Calu3 (cell line): Measurements from ENCODE around the gene GPX7. TPM values are rescaled to one million over a fixed set of nuclear protein-coding genes. Genes with fewer than 3 reads are reported as not detected.

Source experiments
- BruUV-seq: library from RNA; stranded (reverse); fragments of 400-500 nt; replicated peaks from 2 replicates; lab custom pipeline; 2021; lab: Mats Ljungman, UMichigan
- CTCF ChIA-PET: fragments of 300-600 bp; sonication (Branson Sonifier 250); formaldehyde crosslinking; loops from one replicate; lab custom pipeline; 2022; ENCODE audit warnings: antibody characterized with exemption; lab: Charles Lee
- DNase-seq: peaks from one replicate; pipeline ENCODE4 v3.0.0; 2022
- H3K27ac Mint-ChIP-seq: one replicate; pipeline ENCODE4 v1.8.0; 2022; ENCODE audit warnings: mixed read lengths; ENCODE audit not compliant: unreplicated experiment
- H3K27me3 Mint-ChIP-seq: one replicate; pipeline ENCODE4 v1.8.0; 2022; ENCODE audit warnings: mixed read lengths; ENCODE audit not compliant: unreplicated experiment
- H3K36me3 Mint-ChIP-seq: one replicate; pipeline ENCODE4 v1.8.0; 2022; ENCODE audit warnings: mild to moderate bottlenecking, moderate library complexity, mixed read lengths; ENCODE audit not compliant: insufficient read depth, unreplicated experiment
- H3K4me1 Mint-ChIP-seq: one replicate; pipeline ENCODE4 v1.8.0; 2022; ENCODE audit warnings: mild to moderate bottlenecking, low read depth, mixed read lengths; ENCODE audit not compliant: unreplicated experiment
- H3K4me3 Mint-ChIP-seq: one replicate; pipeline ENCODE4 v1.8.0; 2022; ENCODE audit warnings: mild to moderate bottlenecking, low read depth, moderate library complexity, mixed read lengths; ENCODE audit not compliant: unreplicated experiment
- H3K9me3 Mint-ChIP-seq: one replicate; pipeline ENCODE4 v1.8.0; 2022; ENCODE audit warnings: low read depth, mixed read lengths; ENCODE audit not compliant: unreplicated experiment
- CTCF ChIP-seq: fragments of 200-600 bp; IDR thresholded peaks from one replicate; pipeline ENCODE4 v1.8.0; 2022; ENCODE audit warnings: antibody characterized with exemption; ENCODE audit not compliant: unreplicated experiment
- intact Hi-C: fragments of 100-400 bp; cut with micrococcal nuclease; formaldehyde crosslinking; loops from one replicate; pipeline ENCODE4 v1.10.0; 2022; ENCODE audit not compliant: unreplicated experiment
- total RNA-seq: library from RNA; stranded (reverse); gene quantifications from 2 replicates; pipeline ENCODE4 v1.2.3, GENCODE V29; 2022

GPX7 gene
- total RNA-seq, 1 experiment from 2014 or later, result not detected

- Mint-ChIP-seq H3K4me3 (no peak overlapping the region), H3K9me3 (no peaks in the 10 kb centered on the region), H3K36me3 (no peaks in the 10 kb centered on the region), H3K27me3 (no peaks in the 10 kb centered on the region), H3K27ac (no peak overlapping the region), H3K4me1 (peaks cover 1% of the 10 kb centered on the region)
- BruUV-seq, result no TSS peak
- TF ChIP-seq CTCF, result no peak
- CTCF ChIA-PET, result no interaction called here
- intact Hi-C loops, result no loop called here
- no peak for DNase-seq
Measured at GRCh38 chr1:52657702-52658101, 55.5 kb downstream of the GPX7 start.

Other genes with a start within 250 kb of the GPX7 start
- 41.0 and 42.6 TPM in 2 replicates for gene CC2D1B, start 236.2 kb upstream of the GPX7 start, total RNA-seq
- 15.5 and 17.2 TPM in 2 replicates for gene ORC1, start 197.9 kb upstream of the GPX7 start, total RNA-seq
- 46.7 and 52.4 TPM in 2 replicates for gene PRPF38A, start 197.8 kb upstream of the GPX7 start, total RNA-seq
- gene TUT4, start 49.3 kb upstream of the GPX7 start, total RNA-seq, result 41.4 and 55.9 TPM in 2 replicates
- not detected in 2 replicates for gene SHISAL2A, start 30.8 kb downstream of the GPX7 start, total RNA-seq
- gene COA7, start 96.0 kb downstream of the GPX7 start, total RNA-seq, result 42.4 and 43.0 TPM in 2 replicates
- 14.2 and 14.8 TPM in 2 replicates for gene ZYG11B, start 124.1 kb downstream of the GPX7 start, total RNA-seq
- gene ZYG11A, start 240.4 kb downstream of the GPX7 start, total RNA-seq, result not detected in 2 replicates